Activated naive CD8-positive, alpha-beta T cell treated with anti-CD3 and anti-CD28 coated beads, Interleukin-2, amount 50 U/mL, for 16 hours (primary cell): ENCODE data around the gene CBX2.

Experiments
- DNase-seq: peaks from one replicate; pipeline ENCODE4 v3.0.0-alpha.2; 2020; ENCODE audit warnings: low read depth, low spot score

The CBX2 gene

GRCh38 chr17:79786930-79787643 lies 9.1 kb downstream of the CBX2 start:
- no peak for DNase-seq

GRCh38 chr17:79788455-79788854 lies 10.5 kb downstream of the CBX2 start:
- DNase-seq = no peak

- DNase-seq = no peak
Observed at GRCh38 chr17:79788989-79789942, 11.3 kb downstream of the CBX2 start.

GRCh38 chr17:79789943-79790804 lies 12.2 kb downstream of the CBX2 start:
- no peak for DNase-seq

GRCh38 chr17:79790805-79791734 lies 13.1 kb downstream of the CBX2 start:
- DNase-seq = no peak

GRCh38 chr17:79791735-79792161 lies 13.8 kb downstream of the CBX2 start:
- DNase-seq = no peak

GRCh38 chr17:79792341-79792871 lies 14.5 kb downstream of the CBX2 start:
- DNase-seq = no peak

GRCh38 chr17:79792984-79793923 lies 15.3 kb downstream of the CBX2 start:
- DNase-seq = no peak

- DNase-seq = no peak
Observed at GRCh38 chr17:79793924-79794304, 16.0 kb downstream of the CBX2 start.

- no peak for DNase-seq
Observed at GRCh38 chr17:79794659-79795511, 16.9 kb downstream of the CBX2 start.

GRCh38 chr17:79795795-79796443 lies 18.0 kb downstream of the CBX2 start:
- DNase-seq = no peak

GRCh38 chr17:79796444-79796762 lies 18.5 kb downstream of the CBX2 start:
- no peak for DNase-seq

- peak; percentile 99 for DNase-seq
Observed at GRCh38 chr17:79796763-79797491, 19.0 kb downstream of the CBX2 start, which contains the start of gene CBX8. TSS of gene CBX8 (minus strand) at chr17:79797077. CDS start at chr17:79796998, 79 bp downstream.

GRCh38 chr17:79797492-79798298 lies 19.7 kb downstream of the CBX2 start:
- DNase-seq = no peak

- no peak for DNase-seq
Observed at GRCh38 chr17:79798299-79799173, 20.6 kb downstream of the CBX2 start.
